ENCODE measurements around the gene ZNF438. TPM values are rescaled to one million over a fixed set of nuclear protein-coding genes. Genes with fewer than 3 reads are reported as not detected.

Gene ZNF438
- polyA plus RNA-seq, 3 donors = 5.4 to 11.1 (median 9.3) TPM

GRCh38 chr10:30996481-30997005, 35.1 kb downstream of the ZNF438 start:
- Histone ChIP-seq H4K20me1 (ENCODE audit: insufficient read depth, low read length) (no peaks in the 10 kb centered on the region), H3K4me2 (replicated peaks; ENCODE audit: extremely low read depth, low read length, poor library complexity, severe bottlenecking) (peak overlapping the region; percentile 72), H3K27me3 (ENCODE audit: control insufficient read depth in 2 of 2, insufficient read depth in 2 of 2, low read length in 2 of 2) (no peaks in the 10 kb centered on the region), H3K9me3 (replicated peaks in 1 of 2; ENCODE audit: control insufficient read depth in 1 of 2, insufficient read depth in 1 of 2, low read length in 2 of 2) (peaks cover 0 to 10% of the 10 kb centered on the region in 2 donors), H2AFZ (ENCODE audit: insufficient read depth, low read depth, low read length, poor library complexity, severe bottlenecking) (no peak overlapping the region), H3K9ac (ENCODE audit: insufficient read depth, low read length, poor library complexity, severe bottlenecking) (no peak overlapping the region), H3K27ac (ENCODE audit: low read depth in 1 of 2, low read length in 2 of 2) (peak overlapping the region in 1 of 2 donors; percentile 85), H3K36me3 (replicated peaks in 1 of 2; ENCODE audit: control insufficient read depth in 1 of 2, insufficient read depth in 2 of 2, low read length in 2 of 2) (peaks cover 2 to 9% of the 10 kb centered on the region in 2 donors), H3K79me2 (ENCODE audit: insufficient read depth, low read length) (peaks cover 80% of the 10 kb centered on the region), H3K4me3 (replicated peaks in 1 of 3; ENCODE audit: low read depth in 2 of 3, low read length in 3 of 3) (peak overlapping the region; percentile 5 to 60 (median 25)), H3K4me1 (ENCODE audit: control insufficient read depth in 1 of 2, insufficient read depth in 2 of 2, low read length in 2 of 2) (peaks cover 75 to 96% of the 10 kb centered on the region in 2 donors)
- Mint-ChIP-seq H3K27me3 (ENCODE audit: low read depth in 3 of 3) (no peaks in the 10 kb centered on the region), H3K27ac (peak overlapping the region; percentile 46 to 100 (median 98)), H3K9me3 (peaks cover 7 to 17% (median 17%) of the 10 kb centered on the region in 7 donors), H3K36me3 (peaks cover 24 to 33% of the 10 kb centered on the region in 2 donors), H3K4me3 (peak overlapping the region; percentile 18 to 84), H3K4me1 (peaks cover 85% of the 10 kb centered on the region)
- no peak for DNase-seq
- no peak for TF ChIP-seq CTCF (IDR thresholded peaks at IDR 0.05)
- intact Hi-C loops (cut with micrococcal nuclease) = loop anchor here in 1 of 2 donors (5.0 kb wide), 1 partner anchor 36 kb away; the partner anchor contains the start of gene ZNF438

GRCh38 chr10:30995081-30995770, 36.4 kb downstream of the ZNF438 start:
- H3K27me3 ChIP-seq (ENCODE audit: control insufficient read depth in 2 of 2, insufficient read depth in 2 of 2, low read length in 2 of 2) = no peaks in the 10 kb centered on the region
- H3K9me3 ChIP-seq (replicated peaks in 1 of 2; ENCODE audit: control insufficient read depth in 1 of 2, insufficient read depth in 1 of 2, low read length in 2 of 2) = peaks cover 0 to 10% of the 10 kb centered on the region in 2 donors
- no peaks in the 10 kb centered on the region for H4K20me1 ChIP-seq (ENCODE audit: insufficient read depth, low read length)
- H3K4me3 Mint-ChIP-seq = peak overlapping the region in 1 of 2 donors; percentile 84
- no CpG with 5 or more reads among the region's 3 CpGs for WGBS (ENCODE audit: insufficient coverage)
- H3K9ac ChIP-seq (ENCODE audit: insufficient read depth, low read length, poor library complexity, severe bottlenecking) = no peak overlapping the region
- H3K36me3 ChIP-seq (replicated peaks in 1 of 2; ENCODE audit: control insufficient read depth in 1 of 2, insufficient read depth in 2 of 2, low read length in 2 of 2) = peaks cover 2 to 9% of the 10 kb centered on the region in 2 donors
- no peak overlapping the region for H2AFZ ChIP-seq (ENCODE audit: insufficient read depth, low read depth, low read length, poor library complexity, severe bottlenecking)
- H3K4me3 ChIP-seq (replicated peaks in 1 of 3; ENCODE audit: low read depth in 2 of 3, low read length in 3 of 3) = peak overlapping the region; percentile 12 to 60 (median 37)
- no peak for TF ChIP-seq CTCF (IDR thresholded peaks at IDR 0.05)
- DNase-seq = peak; percentile 36 to 80 (median 74)
- H3K36me3 Mint-ChIP-seq = peaks cover 22 to 38% of the 10 kb centered on the region in 2 donors
- peak overlapping the region; percentile 75 to 85 for H3K27ac ChIP-seq (ENCODE audit: low read depth in 1 of 2, low read length in 2 of 2)
- peaks cover 3 to 17% (median 15%) of the 10 kb centered on the region in 7 donors for H3K9me3 Mint-ChIP-seq
- peak overlapping the region; percentile 92 to 100 (median 98) for H3K27ac Mint-ChIP-seq
- H3K79me2 ChIP-seq (ENCODE audit: insufficient read depth, low read length) = peaks cover 91% of the 10 kb centered on the region
- H3K4me1 Mint-ChIP-seq = peaks cover 82% of the 10 kb centered on the region
- no peaks in the 10 kb centered on the region for H3K27me3 Mint-ChIP-seq (ENCODE audit: low read depth in 3 of 3)
- intact Hi-C loops (cut with micrococcal nuclease) = loop anchor here in 1 of 2 donors (5.0 kb wide), 1 partner anchor 37 kb away; the partner anchor contains the start of gene ZNF438
- H3K4me2 ChIP-seq (replicated peaks; ENCODE audit: extremely low read depth, low read length, poor library complexity, severe bottlenecking) = peak overlapping the region; percentile 72
- peaks cover 69 to 91% of the 10 kb centered on the region in 2 donors for H3K4me1 ChIP-seq (ENCODE audit: control insufficient read depth in 1 of 2, insufficient read depth in 2 of 2, low read length in 2 of 2)
